ENCODE results near the gene NOX3.

NOX3 gene

DNA sequence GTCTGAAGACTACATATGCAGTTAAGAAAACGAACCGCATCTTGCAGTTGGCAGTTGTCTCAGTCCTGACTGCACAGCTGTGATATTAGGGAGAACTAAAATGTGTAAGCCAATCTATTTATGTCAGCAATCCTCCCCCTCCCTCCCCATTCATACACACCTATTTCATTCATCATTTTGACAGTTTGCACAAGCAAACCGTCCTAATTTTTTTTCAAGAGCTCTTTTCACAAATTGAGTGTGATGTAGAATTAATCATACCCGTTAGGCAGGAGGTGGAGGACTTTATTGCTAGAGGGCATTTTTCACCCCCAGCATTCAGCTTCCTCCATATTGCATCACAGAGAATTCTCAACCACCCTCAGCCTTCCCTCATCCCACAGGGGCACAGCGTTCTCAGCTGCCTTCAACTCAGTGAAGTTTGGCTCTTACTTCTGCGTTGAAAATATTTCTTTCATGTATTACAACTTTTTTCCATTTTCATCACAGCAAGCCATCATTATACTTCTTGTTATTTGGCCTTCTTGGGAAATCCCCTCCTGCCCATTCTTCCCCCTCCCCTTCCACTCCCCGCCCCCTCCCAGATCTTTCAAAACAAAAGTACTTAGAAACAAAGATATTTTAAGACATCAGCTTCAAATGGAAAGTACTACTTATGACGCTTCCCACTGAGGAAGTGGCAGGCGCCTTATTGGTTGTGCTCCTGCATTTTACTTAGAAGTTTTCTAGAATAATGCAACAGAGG, 37.5 kb downstream of the NOX3 start:
- H3K36me3 ChIP-seq (ENCODE audit: insufficient read depth, low read length): no peaks in the 10 kb centered on the region
- H3K9ac ChIP-seq (ENCODE audit: low read depth, low read length): no peak overlapping the region
- no peak overlapping the region for H2AFZ ChIP-seq (ENCODE audit: low read depth, low read length)
- no peak for ATAC-seq (ENCODE audit: insufficient read depth, low read depth)
- H3K27me3 ChIP-seq (ENCODE audit: insufficient read depth, low read length, poor library complexity): peaks cover 2% of the 10 kb centered on the region
- no peak overlapping the region for H3K27ac ChIP-seq (ENCODE audit: low read length)
- H3K4me3 ChIP-seq (ENCODE audit: low read depth in 1 of 2, low read length in 2 of 2): no peak overlapping the region
- no peak for DNase-seq
- no peak overlapping the region for H3K4me2 ChIP-seq (ENCODE audit: insufficient read depth, low read length)
- no peaks in the 10 kb centered on the region for H3K9me3 ChIP-seq (ENCODE audit: insufficient read depth, low read length, severe bottlenecking)
- no peaks in the 10 kb centered on the region for H3K79me2 ChIP-seq (ENCODE audit: insufficient read depth, low read length)
- TF ChIP-seq, protein P1, sequence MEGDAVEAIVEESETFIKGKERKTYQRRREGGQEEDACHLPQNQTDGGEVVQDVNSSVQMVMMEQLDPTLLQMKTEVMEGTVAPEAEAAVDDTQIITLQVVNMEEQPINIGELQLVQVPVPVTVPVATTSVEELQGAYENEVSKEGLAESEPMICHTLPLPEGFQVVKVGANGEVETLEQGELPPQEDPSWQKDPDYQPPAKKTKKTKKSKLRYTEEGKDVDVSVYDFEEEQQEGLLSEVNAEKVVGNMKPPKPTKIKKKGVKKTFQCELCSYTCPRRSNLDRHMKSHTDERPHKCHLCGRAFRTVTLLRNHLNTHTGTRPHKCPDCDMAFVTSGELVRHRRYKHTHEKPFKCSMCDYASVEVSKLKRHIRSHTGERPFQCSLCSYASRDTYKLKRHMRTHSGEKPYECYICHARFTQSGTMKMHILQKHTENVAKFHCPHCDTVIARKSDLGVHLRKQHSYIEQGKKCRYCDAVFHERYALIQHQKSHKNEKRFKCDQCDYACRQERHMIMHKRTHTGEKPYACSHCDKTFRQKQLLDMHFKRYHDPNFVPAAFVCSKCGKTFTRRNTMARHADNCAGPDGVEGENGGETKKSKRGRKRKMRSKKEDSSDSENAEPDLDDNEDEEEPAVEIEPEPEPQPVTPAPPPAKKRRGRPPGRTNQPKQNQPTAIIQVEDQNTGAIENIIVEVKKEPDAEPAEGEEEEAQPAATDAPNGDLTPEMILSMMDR (IDR thresholded peaks at IDR 0.05; ENCODE audit: borderline replicate concordance, extremely low read depth, low read length, poor library complexity, severe bottlenecking): no peak
- TF ChIP-seq EZH2 (IDR thresholded peaks at IDR 0.05; ENCODE audit: borderline replicate concordance, low read depth, low read length, severe bottlenecking): no peak
- H3K4me1 ChIP-seq (ENCODE audit: insufficient read depth, low read length): no peaks in the 10 kb centered on the region
- H4K20me1 ChIP-seq (ENCODE audit: insufficient read depth, low read length): no peaks in the 10 kb centered on the region

DNA sequence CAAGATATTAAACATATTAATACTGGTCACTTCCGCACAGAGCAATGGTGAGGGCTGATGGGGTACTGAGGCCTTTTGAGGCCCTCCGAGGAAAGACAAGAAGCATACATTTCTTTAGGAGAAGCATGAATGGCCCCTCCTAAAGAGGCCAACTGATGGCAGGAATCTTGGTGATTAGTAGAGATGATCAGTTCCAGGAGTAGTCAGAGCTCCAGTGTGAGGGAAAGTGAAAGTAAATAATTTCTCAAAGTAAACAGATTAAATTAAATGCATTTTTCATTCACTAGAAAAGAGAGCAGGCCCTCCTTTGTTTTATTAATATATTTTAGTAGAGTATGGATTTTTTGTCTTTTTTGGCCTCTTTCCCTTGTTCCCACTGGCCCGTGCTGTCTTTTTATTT, 38.2 kb downstream of the NOX3 start:
- no peak overlapping the region for H3K4me3 ChIP-seq (ENCODE audit: low read depth in 1 of 2, low read length in 2 of 2)
- no peaks in the 10 kb centered on the region for H3K79me2 ChIP-seq (ENCODE audit: insufficient read depth, low read length)
- no peaks in the 10 kb centered on the region for H4K20me1 ChIP-seq (ENCODE audit: insufficient read depth, low read length)
- TF ChIP-seq, protein P1 (IDR thresholded peaks at IDR 0.05; ENCODE audit: borderline replicate concordance, extremely low read depth, low read length, poor library complexity, severe bottlenecking): no peak
- no peak for TF ChIP-seq EZH2 (IDR thresholded peaks at IDR 0.05; ENCODE audit: borderline replicate concordance, low read depth, low read length, severe bottlenecking)
- H3K9me3 ChIP-seq (ENCODE audit: insufficient read depth, low read length, severe bottlenecking): no peaks in the 10 kb centered on the region
- H3K9ac ChIP-seq (ENCODE audit: low read depth, low read length): no peak overlapping the region
- no peak overlapping the region for H2AFZ ChIP-seq (ENCODE audit: low read depth, low read length)
- no peak overlapping the region for H3K27ac ChIP-seq (ENCODE audit: low read length)
- H3K36me3 ChIP-seq (ENCODE audit: insufficient read depth, low read length): no peaks in the 10 kb centered on the region
- DNase-seq: no peak
- ATAC-seq (ENCODE audit: insufficient read depth, low read depth): no peak
- H3K4me1 ChIP-seq (ENCODE audit: insufficient read depth, low read length): no peaks in the 10 kb centered on the region
- H3K4me2 ChIP-seq (ENCODE audit: insufficient read depth, low read length): no peak overlapping the region
- H3K27me3 ChIP-seq (ENCODE audit: insufficient read depth, low read length, poor library complexity): peaks cover 2% of the 10 kb centered on the region

DNA sequence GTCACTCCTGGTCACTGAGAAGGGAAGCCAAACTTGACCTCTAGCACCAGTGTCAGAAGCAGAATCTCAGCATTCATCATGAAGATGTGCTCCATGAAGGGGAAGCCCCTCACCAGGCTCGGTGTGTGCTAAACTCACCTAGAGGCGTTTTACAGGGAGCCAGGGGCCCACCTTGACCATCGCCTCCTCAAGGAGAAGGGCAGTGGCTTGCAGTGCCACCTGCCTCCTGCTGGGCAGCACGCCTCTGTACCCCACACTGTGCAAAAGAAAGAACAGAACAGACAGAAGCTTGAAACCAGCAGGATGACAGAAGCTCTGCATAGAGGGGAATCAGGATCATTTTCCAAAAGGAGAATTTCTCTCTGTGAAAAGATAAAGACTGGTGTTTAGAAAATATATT, 39.7 kb downstream of the NOX3 start:
- Histone ChIP-seq H3K9me3 (ENCODE audit: insufficient read depth, low read length, severe bottlenecking) (no peaks in the 10 kb centered on the region), H3K4me3 (ENCODE audit: low read depth in 1 of 2, low read length in 2 of 2) (no peak overlapping the region), H3K27ac (ENCODE audit: low read length) (no peak overlapping the region), H3K79me2 (ENCODE audit: insufficient read depth, low read length) (no peaks in the 10 kb centered on the region), H3K27me3 (ENCODE audit: insufficient read depth, low read length, poor library complexity) (peaks cover 2% of the 10 kb centered on the region), H3K4me1 (ENCODE audit: insufficient read depth, low read length) (no peaks in the 10 kb centered on the region), H2AFZ (ENCODE audit: low read depth, low read length) (no peak overlapping the region), H3K4me2 (ENCODE audit: insufficient read depth, low read length) (no peak overlapping the region), H3K36me3 (ENCODE audit: insufficient read depth, low read length) (no peaks in the 10 kb centered on the region), H3K9ac (ENCODE audit: low read depth, low read length) (no peak overlapping the region), H4K20me1 (ENCODE audit: insufficient read depth, low read length) (no peaks in the 10 kb centered on the region)
- ATAC-seq (ENCODE audit: insufficient read depth, low read depth) (no peak), DNase-seq (no peak)
- TF ChIP-seq, protein P1 (IDR thresholded peaks at IDR 0.05; ENCODE audit: borderline replicate concordance, extremely low read depth, low read length, poor library complexity, severe bottlenecking): no peak
- no peak for TF ChIP-seq EZH2 (IDR thresholded peaks at IDR 0.05; ENCODE audit: borderline replicate concordance, low read depth, low read length, severe bottlenecking)

All from DND-41 (cell line).